Heart right ventricle (tissue), 16 donors: ENCODE data around the gene ZNF276. TPM values are rescaled to one million over a fixed set of nuclear protein-coding genes. Genes with fewer than 3 reads are reported as not detected.

Experiments used
- ATAC-seq, 8 donors: fragments of 200-7000 bp; cut with Tn5 transposase; one replicate each; pipeline ENCODE4 v1.9.1; 2020; ENCODE audit warnings: mild to moderate bottlenecking in 8 of 8, moderate library complexity in 8 of 8, moderate number of reproducible peaks in 1 of 8
- DNase-seq, 2 donors: peaks; one replicate each; pipeline ENCODE4 v3.0.0-alpha.2; 2020
- H3K27ac ChIP-seq, 10 donors: fragments of 200-600 bp; sonication (generic) in 2 of 10; one replicate each; pipeline versions ENCODE4 v1.5.0 to v1.8.0; 2020 to 2022; ENCODE audit warnings: mild to moderate bottlenecking in 3 of 10
- H3K27me3 ChIP-seq, 7 donors: fragments of 200-600 bp; one replicate each; pipeline ENCODE4 v1.8.0; 2021 to 2022; ENCODE audit warnings: mild to moderate bottlenecking in 2 of 7
- H3K36me3 ChIP-seq, 9 donors: fragments of 200-600 bp; sonication (generic) in 1 of 9; one replicate each; pipeline versions ENCODE4 v1.5.0 to v1.8.0; 2020 to 2022; ENCODE audit warnings: mild to moderate bottlenecking in 2 of 9
- H3K4me1 ChIP-seq, 9 donors: fragments of 200-600 bp; sonication (generic) in 1 of 9; one replicate each; pipeline versions ENCODE4 v1.5.0 to v1.8.0; 2020 to 2022; ENCODE audit warnings: mild to moderate bottlenecking in 4 of 9
- H3K4me3 ChIP-seq, 10 donors: fragments of 200-600 bp; sonication (generic) in 2 of 10; one replicate each; pipeline versions ENCODE4 v1.5.0 to v1.8.0; 2020 to 2022; ENCODE audit warnings: mild to moderate bottlenecking in 7 of 10, moderate library complexity in 2 of 10
- H3K9me3 ChIP-seq, 11 donors: fragments of 200-600 bp in 10 of 11; sonication (generic) in 2 of 11; one replicate each; pipeline versions ENCODE4 v1.5.0 to v1.8.0; 2013 to 2022; ENCODE audit warnings: mild to moderate bottlenecking in 2 of 11, control low read depth in 1 of 11, moderate library complexity in 1 of 11
- CTCF ChIP-seq, 9 donors: fragments of 200-600 bp; sonication (generic) in 2 of 9; IDR thresholded peaks; one replicate each; pipeline versions ENCODE4 v1.5.0 to v1.8.0; 2021 to 2022; ENCODE audit warnings: antibody characterized with exemption in 9 of 9, mild to moderate bottlenecking in 5 of 9, moderate library complexity in 1 of 9
- WGBS, 2 donors: extraction: QIAGEN DNeasy Blood & Tissue Kit; methylation state at CpG; one replicate each; pipeline ENCODE4 v1.1.7; 2013; ENCODE audit warnings: inconsistent platforms in 1 of 2; 5-methylcytosine and 5-hydroxymethylcytosine counted together
- intact Hi-C, 10 donors: fragments of 100-400 bp; cut with DNase I; formaldehyde crosslinking; loops; one replicate each; pipeline versions ENCODE4 v1.11.1 to v1.14.2; 2022
- polyA plus RNA-seq, 2 donors: library from polyadenylated mRNA; stranded (reverse); fragments of 200-250 nt; gene quantifications; one replicate each; pipeline ENCODE4 v1.2.3, GENCODE V29; 2013
- total RNA-seq, 10 donors: library from RNA; stranded (reverse); fragmentation: NEBNext Ultra II Directional in 3 of 10; extraction: Animal tissue kit (Norgen Biotek cat#: 25700) in 3 of 10; gene quantifications; one replicate each; pipeline versions ENCODE4 v1.2.1 to v1.2.4, GENCODE V29; 2021 to 2023
- donor health status: Arrhythmogenic right ventricular cardiomyopathy.
- donor health status: ischemic (EF 13 %, LVEDD 7.1; RV severe dilation, severe dysfunction).
- donor health status: healthy with polysubstance abuse.
- donor health status: DM: no; HTN: yes; CAD: no.
- donor health status: DM: no; HTN: no; CAD: no.
- donor health status: ischemic (EF 25% LVEDD 6.9; RV normal size, moderate dysfunction).
- donor health status: ischemic (EF 25% LVEDD 5.7; RV mildly dilated, moderate dysfunction).
- donor health status: healthy.
- donor health status: DM: yes; HTN: yes; CAD: no.
- donor health status: Ischemic cardiomyopathy.
- donor health status: ischemic (EF 35%, LVEDD 5.7; RV mildly dilated, moderate dysfunction).
- donor health status: nonischemic (EF 11% LVEDD 7.7; RV severe dilation, severe dysfunction).
- donor health status: DM: yes; HTN: yes; CAD: no.
- donor health status: PGD.
- donor health status: ischemic (EF 29% LVEDD 5.4; RV normal size, mild dysfunction).
- donor health status: nonischemic (EF 23%, LVEDD 6.1; RV moderate dilation, normal function).

Gene ZNF276
- total and polyA plus RNA-seq, 12 donors, result 8.2 to 29.3 (median 12.8) TPM

GRCh38 chr16:89705006-89705405 is 16.3 kb upstream of the ZNF276 start:
- no peak for DNase-seq

GRCh38 chr16:89706518-89707260 is 14.6 kb upstream of the ZNF276 start:
- Histone ChIP-seq H3K27me3 (no peaks in the 10 kb centered on the region), H3K4me1 (peaks cover 5 to 19% (median 9%) of the 10 kb centered on the region in 9 donors), H3K4me3 (no peak overlapping the region), H3K27ac (no peak overlapping the region), H3K36me3 (peaks cover 0 to 20% (median 0%) of the 10 kb centered on the region in 9 donors), H3K9me3 (no peaks in the 10 kb centered on the region)
- WGBS, 2 donors, result 73 to 74% methylated on average over 14 of the region's 14 CpGs
- no peak for DNase-seq
- ATAC-seq, result no peak
- no peak for TF ChIP-seq CTCF (IDR thresholded peaks at IDR 0.05)
- intact Hi-C loops, result loop anchor here in 7 of 10 donors (2.0 to 10.0 kb wide), 5 partner anchors 78 to 156 kb away; no protein-coding TSS in a partner anchor

More at GRCh38 chr16:89705006-89705405, 16.3 kb upstream of the ZNF276 start:
- H3K4me3 ChIP-seq, result no peak overlapping the region
- WGBS, 2 donors, result 66 to 71% methylated on average over 15 of the region's 15 CpGs
- intact Hi-C loops, result loop anchor here in 7 of 10 donors (5.0 to 10.0 kb wide), 4 partner anchors 80 to 157 kb away; no protein-coding TSS in a partner anchor
- H3K27ac ChIP-seq, result no peak overlapping the region
- H3K4me1 ChIP-seq, result peaks cover 16 to 30% (median 22%) of the 10 kb centered on the region in 9 donors
- no peaks in the 10 kb centered on the region for H3K9me3 ChIP-seq
- no peak for ATAC-seq
- peaks cover 0 to 16% (median 0%) of the 10 kb centered on the region in 9 donors for H3K36me3 ChIP-seq
- no peak for TF ChIP-seq CTCF (IDR thresholded peaks at IDR 0.05)
- H3K27me3 ChIP-seq, result no peaks in the 10 kb centered on the region

- H3K36me3 ChIP-seq, result peaks cover 0 to 20% (median 0%) of the 10 kb centered on the region in 9 donors
- no peak for TF ChIP-seq CTCF (IDR thresholded peaks at IDR 0.05)
- peaks cover 0 to 20% (median 11%) of the 10 kb centered on the region in 9 donors for H3K4me1 ChIP-seq
- no peak overlapping the region for H3K27ac ChIP-seq
- intact Hi-C loops, result loop anchor here in 7 of 10 donors (2.0 to 10.0 kb wide), 5 partner anchors 77 to 155 kb away; no protein-coding TSS in a partner anchor
- DNase-seq, result no peak
- peaks cover 0 to 10% (median 4%) of the 10 kb centered on the region in 7 donors for H3K27me3 ChIP-seq
- 89 to 93% methylated on average over 9 of the region's 9 CpGs for WGBS, 2 donors
- no peaks in the 10 kb centered on the region for H3K9me3 ChIP-seq
- no peak for ATAC-seq
- no peak overlapping the region for H3K4me3 ChIP-seq
These were observed 13.6 kb upstream of the ZNF276 start for GRCh38 chr16:89707695-89708094.

GRCh38 chr16:89708481-89708931 is 12.8 kb upstream of the ZNF276 start:
- H3K36me3 ChIP-seq, result peaks cover 0 to 20% (median 0%) of the 10 kb centered on the region in 9 donors
- no peak for DNase-seq
- TF ChIP-seq CTCF (IDR thresholded peaks at IDR 0.05), result no peak
- no peaks in the 10 kb centered on the region for H3K9me3 ChIP-seq
- peak in 4 of 8 donors; percentile 1 to 56 (median 12) for ATAC-seq
- H3K4me1 ChIP-seq, result peaks cover 0 to 20% (median 11%) of the 10 kb centered on the region in 9 donors
- no peak overlapping the region for H3K4me3 ChIP-seq
- no peak overlapping the region for H3K27ac ChIP-seq
- WGBS, 2 donors, result 81 to 83% methylated on average over 19 of the region's 19 CpGs
- intact Hi-C loops, result loop anchor here in 7 of 10 donors (5.0 to 10.0 kb wide), 4 partner anchors 76 to 154 kb away; no protein-coding TSS in a partner anchor
- peaks cover 0 to 12% (median 6%) of the 10 kb centered on the region in 7 donors for H3K27me3 ChIP-seq
